ENCODE measurements around the gene CLEC17A.

DNA sequence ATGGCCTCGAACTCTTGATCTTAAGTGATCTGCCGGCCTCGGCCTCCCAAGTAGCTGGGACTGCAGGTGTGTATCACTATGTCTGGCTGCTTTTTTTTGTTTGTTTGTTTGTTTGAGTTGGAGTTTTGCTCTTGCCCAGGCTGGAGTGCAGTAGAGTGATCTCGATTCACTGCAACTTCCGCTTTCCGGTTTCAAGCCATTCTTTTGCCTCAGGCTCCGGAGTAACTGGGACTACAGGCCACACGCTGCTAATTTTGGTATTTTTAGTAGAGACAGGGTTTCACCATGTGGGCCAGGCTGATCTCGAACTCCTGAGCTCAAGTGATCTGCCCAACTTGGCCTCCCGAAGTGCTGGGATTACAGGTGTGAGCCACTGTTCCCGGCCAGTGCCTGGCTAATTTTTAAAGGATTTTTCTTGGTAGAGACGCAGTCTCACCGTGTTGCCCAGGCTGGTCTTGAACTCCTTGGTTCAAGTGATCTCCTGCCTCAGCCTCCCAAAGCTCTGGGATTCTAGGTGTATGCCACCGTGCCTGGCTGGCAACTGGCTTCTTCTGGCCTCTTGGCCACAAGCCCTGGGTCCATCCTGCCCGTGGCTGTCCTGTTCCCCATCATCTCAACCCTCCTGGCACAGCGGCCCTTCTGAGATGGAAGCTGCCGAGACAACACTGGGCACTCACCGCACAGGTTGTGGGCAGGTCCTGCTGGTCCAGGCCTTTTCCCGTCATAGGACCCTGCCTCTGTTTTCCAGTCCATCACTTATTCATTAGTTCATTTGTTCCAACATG, 42.0 kb upstream of the CLEC17A start:
- TF ChIP-seq, protein P1, sequence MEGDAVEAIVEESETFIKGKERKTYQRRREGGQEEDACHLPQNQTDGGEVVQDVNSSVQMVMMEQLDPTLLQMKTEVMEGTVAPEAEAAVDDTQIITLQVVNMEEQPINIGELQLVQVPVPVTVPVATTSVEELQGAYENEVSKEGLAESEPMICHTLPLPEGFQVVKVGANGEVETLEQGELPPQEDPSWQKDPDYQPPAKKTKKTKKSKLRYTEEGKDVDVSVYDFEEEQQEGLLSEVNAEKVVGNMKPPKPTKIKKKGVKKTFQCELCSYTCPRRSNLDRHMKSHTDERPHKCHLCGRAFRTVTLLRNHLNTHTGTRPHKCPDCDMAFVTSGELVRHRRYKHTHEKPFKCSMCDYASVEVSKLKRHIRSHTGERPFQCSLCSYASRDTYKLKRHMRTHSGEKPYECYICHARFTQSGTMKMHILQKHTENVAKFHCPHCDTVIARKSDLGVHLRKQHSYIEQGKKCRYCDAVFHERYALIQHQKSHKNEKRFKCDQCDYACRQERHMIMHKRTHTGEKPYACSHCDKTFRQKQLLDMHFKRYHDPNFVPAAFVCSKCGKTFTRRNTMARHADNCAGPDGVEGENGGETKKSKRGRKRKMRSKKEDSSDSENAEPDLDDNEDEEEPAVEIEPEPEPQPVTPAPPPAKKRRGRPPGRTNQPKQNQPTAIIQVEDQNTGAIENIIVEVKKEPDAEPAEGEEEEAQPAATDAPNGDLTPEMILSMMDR (IDR thresholded peaks at IDR 0.05), result no peak
- no peak for TF ChIP-seq POLR2A (IDR thresholded peaks at IDR 0.05)
